H1 (cell line): ENCODE measurements around the gene TRIM65. TPM values are rescaled to one million over a fixed set of nuclear protein-coding genes. Genes with fewer than 3 reads are reported as not detected.
A peak's percentile ranks its signal among the peaks of the same experiment; 100 is the strongest.

ENCODE experiments used
- CTCF ChIA-PET: fragments of 300-600 bp; sonication (Branson Sonifier 250); formaldehyde crosslinking; loops from one replicate; lab custom pipeline; 2021; ENCODE audit not compliant: partially characterized antibody; lab: Charles Lee
- POLR2A ChIA-PET: fragments of 300-600 bp; sonication (Branson Sonifier 250); formaldehyde crosslinking; loops from one replicate; lab custom pipeline; 2021; ENCODE audit warnings: inconsistent platforms; ENCODE audit not compliant: partially characterized antibody; lab: Charles Lee
- DNase-seq, 2 experiments: peaks; one replicate each; pipeline versions ENCODE4 v3.0.0 to v3.0.0-alpha.2; 2010 to 2022; ENCODE audit warnings: low spot score in 2 of 2, low read depth in 1 of 2, mixed read lengths in 1 of 2
- FAIRE-seq: peaks from 2 replicates; lab custom pipeline; 2011; peaks lifted over from hg19 to GRCh38; lab: Jason Lieb, UNC
- H2AFZ ChIP-seq: 2 replicates; pipeline ENCODE4 v1.8.1; 2012; ENCODE audit warnings: low read length, inconsistent platforms
- H2AK5ac ChIP-seq: 2 replicates; pipeline ENCODE4 v1.6.1; 2013; ENCODE audit warnings: low read depth, low read length
- H2BK120ac ChIP-seq: replicated peaks from 2 replicates; pipeline ENCODE3; 2013; ENCODE audit warnings: low read depth, low read length, inconsistent platforms
- H2BK12ac ChIP-seq: 2 replicates; pipeline ENCODE4 v1.6.1; 2013; ENCODE audit warnings: low read depth, low read length
- H2BK15ac ChIP-seq: 2 replicates; pipeline ENCODE4 v1.6.1; 2013; ENCODE audit warnings: low read length
- H2BK20ac ChIP-seq: 2 replicates; pipeline ENCODE4 v1.6.1; 2013; ENCODE audit warnings: low read length
- H2BK5ac ChIP-seq: 2 replicates; pipeline ENCODE4 v1.6.1; 2013; ENCODE audit warnings: low read depth, low read length
- H3K14ac ChIP-seq: 2 replicates; pipeline ENCODE4 v1.6.1; 2013; ENCODE audit warnings: inconsistent platforms; ENCODE audit not compliant: insufficient read length
- H3K18ac ChIP-seq: 2 replicates; pipeline ENCODE4 v1.6.1; 2013; ENCODE audit warnings: low read length; ENCODE audit errors: extremely low read depth
- H3K23ac ChIP-seq: 2 replicates; pipeline ENCODE4 v1.6.1; 2013; ENCODE audit warnings: inconsistent platforms; ENCODE audit not compliant: insufficient read length
- H3K23me2 ChIP-seq: 2 replicates; pipeline ENCODE4 v1.6.1; 2013; ENCODE audit warnings: low read depth, low read length
- H3K27ac ChIP-seq: 2 replicates; pipeline ENCODE4 v1.6.1; 2011; ENCODE audit warnings: low read depth, low read length, inconsistent platforms
- H3K27me3 ChIP-seq, 4 experiments: replicated peaks in 1 of 4; 1 replicate in 1 of 4; 2 replicates in 3 of 4; pipeline versions ENCODE4 v1.6.1 to v1.8.1; 2011 to 2013; ENCODE audit warnings: low read length in 3 of 4, mild to moderate bottlenecking in 3 of 4, inconsistent platforms in 2 of 4, mixed read lengths in 2 of 4, moderate library complexity in 1 of 4; ENCODE audit not compliant: control insufficient read depth in 3 of 4, insufficient read depth in 3 of 4; ENCODE audit errors: extremely low read depth in 1 of 4
- H3K36me3 ChIP-seq, 4 experiments: 2 replicates each; pipeline versions ENCODE4 v1.6.1 to v1.8.1; 2011 to 2013; ENCODE audit warnings: mild to moderate bottlenecking in 4 of 4, low read length in 3 of 4, moderate library complexity in 2 of 4, control low read depth in 1 of 4, inconsistent platforms in 1 of 4; ENCODE audit not compliant: insufficient read depth in 4 of 4, control insufficient read depth in 2 of 4
- H3K4ac ChIP-seq: replicated peaks from 2 replicates; pipeline ENCODE3; 2013; ENCODE audit warnings: low read length, low read depth, mixed read lengths, inconsistent platforms; ENCODE audit not compliant: insufficient read length
- H3K4me1 ChIP-seq, 4 experiments: replicated peaks in 1 of 4; 1 replicate in 1 of 4; 2 replicates in 3 of 4; pipeline versions ENCODE4 v1.6.1 to v1.8.1; 2011 to 2013; ENCODE audit warnings: low read length in 3 of 4, inconsistent platforms in 2 of 4, mixed read lengths in 1 of 4; ENCODE audit not compliant: insufficient read depth in 4 of 4, control insufficient read depth in 3 of 4
- H3K4me2 ChIP-seq, 2 experiments: 2 replicates each; pipeline versions ENCODE4 v1.6.1 to v1.8.1; 2011 to 2013; ENCODE audit warnings: low read depth in 2 of 2, low read length in 2 of 2, control low read depth in 1 of 2, inconsistent platforms in 1 of 2, mild to moderate bottlenecking in 1 of 2; ENCODE audit not compliant: insufficient read depth in 1 of 2
- H3K4me3 ChIP-seq, 4 experiments: fragments of 200-600, 300-600 bp in 1 of 4; sonication (generic), shearing (Covaris generic), sonication (Bioruptor Twin) in 1 of 4; 2 replicates each; pipeline versions ENCODE4 v1.5.1 to v1.8.1; 2011 to 2016; ENCODE audit warnings: low read length in 4 of 4, low read depth in 3 of 4, control low read depth in 2 of 4, inconsistent platforms in 2 of 4, mild to moderate bottlenecking in 2 of 4, mixed read lengths in 1 of 4, moderate library complexity in 1 of 4; ENCODE audit not compliant: insufficient read depth in 2 of 4; ENCODE audit errors: extremely low read depth in 1 of 4
- H3K56ac ChIP-seq: replicated peaks from 2 replicates; pipeline ENCODE3; 2013; ENCODE audit warnings: low read depth, mild to moderate bottlenecking, mixed read lengths, low read length, inconsistent platforms; ENCODE audit not compliant: insufficient read length
- H3K79me1 ChIP-seq: 2 replicates; pipeline ENCODE4 v1.6.1; 2013; ENCODE audit warnings: low read depth, low read length, control low read depth
- H3K79me2 ChIP-seq, 2 experiments: 2 replicates each; pipeline versions ENCODE4 v1.6.1 to v1.8.1; 2012 to 2013; ENCODE audit warnings: low read length in 2 of 2, mild to moderate bottlenecking in 2 of 2, inconsistent platforms in 1 of 2; ENCODE audit not compliant: insufficient read depth in 2 of 2, control insufficient read depth in 1 of 2
- H3K9ac ChIP-seq, 4 experiments: replicated peaks in 1 of 4; 1 replicate in 1 of 4; 2 replicates in 3 of 4; pipeline versions ENCODE4 v1.6.1 to v1.8.1; 2011 to 2013; ENCODE audit warnings: low read depth in 3 of 4, low read length in 3 of 4, control low read depth in 2 of 4, mild to moderate bottlenecking in 2 of 4, moderate library complexity in 2 of 4, inconsistent platforms in 1 of 4; ENCODE audit errors: extremely low read depth in 1 of 4
- H3K9me3 ChIP-seq, 2 experiments: 2 replicates each; pipeline versions ENCODE4 v1.6.1 to v1.8.1; 2012 to 2013; ENCODE audit warnings: mild to moderate bottlenecking in 2 of 2, moderate library complexity in 2 of 2, control low read depth in 1 of 2, inconsistent platforms in 1 of 2, low read depth in 1 of 2, low read length in 1 of 2, mixed read lengths in 1 of 2; ENCODE audit not compliant: insufficient read depth in 2 of 2
- H4K20me1 ChIP-seq, 2 experiments: replicated peaks in 1 of 2; 2 replicates each; pipeline versions ENCODE3 to v1.8.1; 2011 to 2013; ENCODE audit warnings: inconsistent platforms in 2 of 2, low read length in 2 of 2, mild to moderate bottlenecking in 1 of 2; ENCODE audit not compliant: insufficient read depth in 2 of 2, control insufficient read depth in 1 of 2
- H4K5ac ChIP-seq: 2 replicates; pipeline ENCODE4 v1.6.1; 2013; ENCODE audit warnings: low read length, low read depth, mixed read lengths, inconsistent platforms; ENCODE audit not compliant: insufficient read length
- H4K8ac ChIP-seq: 2 replicates; pipeline ENCODE4 v1.8.0; 2013; ENCODE audit warnings: mild to moderate bottlenecking, moderate library complexity, low read length, inconsistent platforms; ENCODE audit not compliant: insufficient read depth; ENCODE audit errors: extremely low read depth
- H4K91ac ChIP-seq: replicated peaks from 2 replicates; pipeline ENCODE3; 2013; ENCODE audit warnings: low read length, mixed read lengths, inconsistent platforms; ENCODE audit not compliant: insufficient read length
- PHF8 ChIP-seq: fragments of 200-600 bp; sonication (generic); conservative IDR thresholded peaks from 2 replicates; pipeline ENCODE4 v1.7.1; 2012; ENCODE audit warnings: low read depth, mild to moderate bottlenecking, inconsistent platforms, low read length, moderate library complexity
- POLR2AphosphoS5 ChIP-seq: IDR thresholded peaks from 2 replicates; pipeline ENCODE4 v1.6.1; 2011; ENCODE audit warnings: low read depth, low read length
- RNF2 ChIP-seq: fragments of 200-900, 300-1000 bp; sonication (generic); IDR thresholded peaks from 2 replicates; pipeline ENCODE4 v1.7.1; 2016; ENCODE audit warnings: borderline replicate concordance, low read depth, mild to moderate bottlenecking, antibody characterized with exemption, low read length; ENCODE audit not compliant: poor library complexity, severe bottlenecking; ENCODE audit errors: missing control alignments
- SRF ChIP-seq: IDR thresholded peaks from 2 replicates; pipeline ENCODE4 v1.6.1; 2011; ENCODE audit warnings: mild to moderate bottlenecking, low read depth, low read length, moderate library complexity
- WGBS, 2 experiments: shearing (Covaris generic) in 1 of 2; methylation state at CpG; one replicate each; pipeline versions ENCODE4 v1.1.6 to v1.1.7; 2013 to 2015; ENCODE audit warnings: low lambda C conversion rate in 2 of 2, mixed read lengths in 2 of 2, inconsistent platforms in 1 of 2, low coverage in 1 of 2, missing lambda C conversion rate in 1 of 2; ENCODE audit not compliant: insufficient replicate concordance in 2 of 2, insufficient coverage in 1 of 2, insufficient read length in 1 of 2; ENCODE audit errors: extremely low coverage in 1 of 2, missing lambda C conversion rate in 1 of 2; 5-methylcytosine and 5-hydroxymethylcytosine counted together
- polyA plus RNA-seq, 7 experiments: library from polyadenylated mRNA; depleted of rRNA in 3 of 7; stranded (reverse) in 5 of 7; unstranded in 2 of 7; fragments of >200 nt in 5 of 7; fragments of 200-250 nt in 2 of 7; gene quantifications; 1 replicate in 5 of 7; 2 replicates in 1 of 7; 4 replicates in 1 of 7; pipeline versions ENCODE4 v1.2.1 to v1.2.3, GENCODE V29; 2011 to 2013; ENCODE audit warnings: missing spikeins in 2 of 7, mixed read lengths in 2 of 7
- total RNA-seq: library from RNA; stranded (reverse); fragmentation: NEBNext Ultra II Directional; extraction: Animal tissue kit (Norgen Biotek cat#: 25700); gene quantifications from 2 replicates; pipeline ENCODE4 v1.2.1, GENCODE V29; 2021
- TF ChIP-seq, protein P1 (sequence below): IDR thresholded peaks from 2 replicates; pipeline ENCODE4 v1.6.1; 2011; ENCODE audit warnings: low read depth, mild to moderate bottlenecking, low read length; ENCODE audit not compliant: insufficient read depth

TRIM65 gene
- total and polyA plus RNA-seq, 2 of the 8 experiments (the other 6 are each of a cell fraction or from before 2014, with no cell fraction given), result 21.2 to 48.6 TPM

DNA sequence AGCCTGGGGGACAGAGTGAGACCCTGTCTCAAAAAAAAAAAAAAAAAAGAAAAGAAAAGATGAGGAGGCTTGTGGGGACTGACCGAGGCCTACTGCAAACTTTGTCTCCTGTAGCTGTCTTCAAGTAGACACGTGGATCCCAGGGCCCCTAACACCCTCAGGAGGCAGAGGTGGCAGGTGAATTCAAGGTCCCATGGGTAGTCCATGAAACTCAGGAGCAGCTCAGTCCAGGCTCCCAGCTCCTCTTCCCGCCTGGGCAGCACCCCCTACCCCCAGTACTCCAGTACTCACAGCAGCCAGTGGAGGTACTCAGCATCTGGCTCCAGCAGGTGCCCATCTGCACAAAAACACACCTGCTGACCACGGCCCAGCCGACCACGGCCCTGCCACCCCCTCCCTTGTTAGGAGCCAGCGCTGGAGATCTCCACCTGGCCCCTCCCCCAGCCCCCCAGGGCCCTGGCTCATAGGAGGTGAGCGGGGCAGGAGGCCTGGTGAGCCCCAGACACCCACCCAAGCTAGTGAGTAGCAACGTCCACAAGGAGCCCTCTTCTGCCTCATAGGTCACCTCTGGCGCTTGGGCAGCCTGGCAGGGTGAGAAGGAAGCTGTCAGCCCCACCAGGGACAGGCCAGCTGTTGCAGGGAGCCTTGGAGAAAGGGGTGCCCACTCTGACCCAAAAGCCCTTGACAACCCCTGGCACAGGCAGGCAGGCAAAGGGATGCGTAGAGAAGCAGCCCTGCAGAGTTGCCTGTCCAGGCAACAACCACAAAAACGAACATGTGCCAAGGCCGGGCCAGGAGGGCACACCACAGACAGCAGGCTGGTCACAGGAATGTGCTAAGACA, 4.2 kb upstream of the TRIM65 start:
- CTCF ChIA-PET, result interaction anchor here (0.6 to 51.3 kb wide), 6 partner anchors 11 to 1045 kb away, joined by 3 to 885 read pairs (median 4); partner anchors contain the start of gene CDK3
- Histone ChIP-seq H2BK20ac (no peak overlapping the region), H2BK5ac (no peak overlapping the region), H3K4ac (no peak overlapping the region), H3K23me2 (peaks cover 5% of the 10 kb centered on the region; the same call in 1 of the 2 replicates), H2AFZ (no peak overlapping the region), H2AK5ac (no peak overlapping the region), H3K79me2 (peaks cover 0 to 14% of the 10 kb centered on the region in 2 experiments; a peak in 2 of 4 replicates), H4K20me1 (peaks cover 2 to 5% of the 10 kb centered on the region in 2 experiments), H3K4me3 (no peak overlapping the region), H2BK120ac (no peak overlapping the region), H4K8ac (no peak overlapping the region), H2BK15ac (no peak overlapping the region), H3K36me3 (peaks cover 5 to 35% (median 23%) of the 10 kb centered on the region in 4 experiments; a peak in 7 of 8 replicates), H3K14ac (no peak overlapping the region), H3K9ac (no peak overlapping the region), H4K5ac (no peak overlapping the region), H4K91ac (no peak overlapping the region), H3K4me2 (no peak overlapping the region), H3K18ac (no peak overlapping the region), H3K4me1 (peaks cover 0 to 7% (median 4%) of the 10 kb centered on the region in 4 experiments; a peak in 5 of 7 replicates), H3K27ac (0 out of 2 replicates have a peak overlapping the region, but pooled peaks have one; percentile 10), H3K9me3 (no peaks in the 10 kb centered on the region), H3K56ac (no peak overlapping the region), H3K27me3 (no peaks in the 10 kb centered on the region), H3K79me1 (no peaks in the 10 kb centered on the region; the same call in 1 of the 2 replicates), H3K23ac (no peak overlapping the region), H2BK12ac (no peak overlapping the region)
- DNase-seq, result no peak
- WGBS, 2 experiments, result 90% methylated on average over 10 of the region's 13 CpGs; no CpG with 5 or more reads in 1 of the 2 experiments
- no peak for FAIRE-seq
- POLR2A ChIA-PET, result interaction anchor here (0.6 to 7.4 kb wide), 6 partner anchors 14 to 379 kb away, joined by 3 to 40 read pairs (median 3); no protein-coding TSS in a partner anchor
- TF ChIP-seq SRF, result no peak
- TF ChIP-seq, protein P1, sequence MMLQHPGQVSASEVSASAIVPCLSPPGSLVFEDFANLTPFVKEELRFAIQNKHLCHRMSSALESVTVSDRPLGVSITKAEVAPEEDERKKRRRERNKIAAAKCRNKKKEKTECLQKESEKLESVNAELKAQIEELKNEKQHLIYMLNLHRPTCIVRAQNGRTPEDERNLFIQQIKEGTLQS, result no peak
- no peak for TF ChIP-seq PHF8
- no peak for TF ChIP-seq POLR2AphosphoS5
- no peak for TF ChIP-seq RNF2
